ENCODE measurements around the gene BICD1.

DNA sequence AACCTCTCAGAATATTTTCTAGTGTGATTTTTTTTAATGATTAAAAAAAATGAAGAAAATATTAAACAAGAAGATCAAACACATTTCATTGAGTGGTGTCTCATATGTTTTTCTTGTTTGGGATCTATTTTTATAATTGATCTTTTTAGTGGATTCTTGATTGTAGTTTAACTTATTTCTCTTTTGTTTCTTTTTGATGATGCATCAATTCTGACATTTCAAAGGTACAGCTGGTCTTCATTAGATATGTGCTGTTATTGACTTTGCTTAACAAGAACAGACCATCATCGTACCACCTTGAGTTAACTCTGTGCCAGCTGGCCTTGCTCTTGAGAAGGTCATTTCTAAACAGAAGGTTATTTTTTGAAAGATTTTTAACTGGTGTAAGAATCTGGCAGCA is 246.9 kb downstream of the BICD1 start:
- TF ChIP-seq POLR2A (IDR thresholded peaks at IDR 0.05) = no peak
- TF ChIP-seq, protein P1, sequence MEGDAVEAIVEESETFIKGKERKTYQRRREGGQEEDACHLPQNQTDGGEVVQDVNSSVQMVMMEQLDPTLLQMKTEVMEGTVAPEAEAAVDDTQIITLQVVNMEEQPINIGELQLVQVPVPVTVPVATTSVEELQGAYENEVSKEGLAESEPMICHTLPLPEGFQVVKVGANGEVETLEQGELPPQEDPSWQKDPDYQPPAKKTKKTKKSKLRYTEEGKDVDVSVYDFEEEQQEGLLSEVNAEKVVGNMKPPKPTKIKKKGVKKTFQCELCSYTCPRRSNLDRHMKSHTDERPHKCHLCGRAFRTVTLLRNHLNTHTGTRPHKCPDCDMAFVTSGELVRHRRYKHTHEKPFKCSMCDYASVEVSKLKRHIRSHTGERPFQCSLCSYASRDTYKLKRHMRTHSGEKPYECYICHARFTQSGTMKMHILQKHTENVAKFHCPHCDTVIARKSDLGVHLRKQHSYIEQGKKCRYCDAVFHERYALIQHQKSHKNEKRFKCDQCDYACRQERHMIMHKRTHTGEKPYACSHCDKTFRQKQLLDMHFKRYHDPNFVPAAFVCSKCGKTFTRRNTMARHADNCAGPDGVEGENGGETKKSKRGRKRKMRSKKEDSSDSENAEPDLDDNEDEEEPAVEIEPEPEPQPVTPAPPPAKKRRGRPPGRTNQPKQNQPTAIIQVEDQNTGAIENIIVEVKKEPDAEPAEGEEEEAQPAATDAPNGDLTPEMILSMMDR (IDR thresholded peaks at IDR 0.05) = no peak

Measured in right lobe of liver (tissue), 4 donors.